Renal pelvis (tissue), 4 donors: ENCODE results near the gene CPLX1. TPM values are rescaled to one million over a fixed set of nuclear protein-coding genes. Genes with fewer than 3 reads are reported as not detected.
"Not testable (repeated sequence)": the region's sequence is repeated elsewhere in the genome, so short reads cannot be mapped to it uniquely, and the experiment has no call there.

Experiments
- DNase-seq: peaks from one replicate; pipeline ENCODE4 v3.0.0-alpha.2; 2013
- polyA plus RNA-seq, 3 donors: library from polyadenylated mRNA; unstranded; fragments of 120-200 nt; gene quantifications; one replicate each; pipeline ENCODE4 v1.2.1, GENCODE V29; 2013; ENCODE audit not compliant: insufficient read length in 3 of 3

CPLX1 gene
- polyA plus RNA-seq, 3 donors, result 3.0 to 3.5 (median 3.1) TPM

DNA sequence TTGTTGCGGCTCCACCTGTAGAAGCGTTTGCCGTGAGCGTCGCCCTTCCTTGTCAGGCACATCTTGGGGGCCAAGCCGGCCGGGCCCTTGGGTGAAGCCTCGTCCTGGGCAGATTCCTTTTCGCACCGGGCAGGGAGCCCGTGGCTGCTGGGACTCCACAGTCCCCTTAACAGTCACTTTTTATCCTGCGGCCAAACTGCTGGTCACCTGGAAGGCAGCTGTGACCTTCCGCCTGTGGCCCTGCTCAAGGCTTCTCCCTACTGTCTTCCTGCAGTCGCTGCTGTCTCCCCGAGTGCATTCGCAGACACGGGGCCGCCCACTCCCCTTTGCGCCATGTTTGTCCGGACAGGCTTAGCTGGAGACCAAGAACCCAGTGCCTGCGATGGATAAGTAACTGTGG, 65.3 kb downstream of the CPLX1 start:
- DNase-seq, result no peak

- DNase-seq, result not testable (repeated sequence)
Observed at GRCh38 chr4:759810-760209, 66.1 kb downstream of the CPLX1 start.

GRCh38 chr4:757111-757510, 68.8 kb downstream of the CPLX1 start:
- no peak for DNase-seq

DNA sequence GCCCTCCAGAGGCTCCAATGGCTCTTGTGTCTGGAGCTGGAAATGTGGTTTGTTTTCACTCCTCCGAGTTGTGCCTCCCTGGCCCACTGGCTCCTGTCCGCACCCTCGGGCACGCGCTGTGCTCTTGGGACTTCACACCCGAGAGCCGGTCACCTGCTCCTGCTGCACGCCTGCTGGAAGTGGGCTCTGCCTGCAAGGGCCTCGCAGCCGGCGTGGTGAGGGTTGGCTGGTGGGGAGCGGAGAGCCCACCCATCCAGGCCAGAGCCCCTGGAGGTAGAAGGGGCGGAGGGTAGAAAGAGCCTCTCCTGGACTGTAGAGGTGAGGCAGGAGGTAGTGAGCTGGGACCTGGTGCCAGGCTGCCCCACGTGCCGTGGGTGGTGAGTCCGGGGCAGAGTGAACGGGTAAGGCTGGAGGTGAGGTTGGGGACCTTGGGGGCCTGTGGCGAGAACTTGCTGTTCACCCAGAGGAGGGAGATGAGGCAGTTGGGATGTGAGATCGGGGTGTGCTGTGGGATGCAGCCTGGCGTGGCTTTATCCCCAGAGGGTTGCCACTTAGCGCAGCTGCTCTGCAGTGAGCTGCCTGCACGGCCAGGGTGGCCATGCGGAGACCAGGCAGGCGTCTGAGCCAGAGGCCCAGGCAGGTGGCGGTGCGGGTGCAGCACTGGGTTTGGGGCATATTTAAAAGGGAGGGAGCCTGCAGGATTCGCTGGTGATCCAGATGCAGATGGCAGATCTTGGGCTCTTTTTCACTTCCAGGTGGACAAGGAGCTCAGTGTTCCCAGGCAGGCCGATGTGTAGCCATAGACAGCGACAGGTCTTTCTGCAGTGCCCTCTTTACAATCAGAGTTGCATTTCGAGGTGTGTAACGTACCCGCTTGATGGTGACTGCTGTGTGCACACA, 71.5 kb downstream of the CPLX1 start:
- DNase-seq, result no peak

DNA sequence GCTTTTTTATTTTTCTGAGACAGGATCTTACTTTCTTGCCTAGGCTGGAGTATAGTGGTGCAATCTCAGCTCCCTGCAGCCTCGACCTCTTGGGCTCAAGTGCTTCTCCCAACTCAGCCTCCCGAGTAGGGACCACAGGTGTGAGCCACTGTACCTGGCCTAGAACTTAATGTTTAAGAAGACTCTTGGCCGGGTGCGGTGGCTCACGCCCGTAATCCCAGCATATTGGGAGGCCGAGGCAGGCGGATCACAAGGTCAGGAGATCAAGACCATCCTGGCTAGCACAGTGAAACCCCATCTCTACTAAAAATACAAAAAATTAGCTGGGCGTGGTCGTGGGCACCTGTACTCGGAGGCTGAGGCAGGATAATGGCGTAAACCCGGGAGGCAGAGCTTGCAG, 72.7 kb downstream of the CPLX1 start:
- not testable (repeated sequence) for DNase-seq

- DNase-seq, result no peak
Observed at GRCh38 chr4:752196-752861, 73.6 kb downstream of the CPLX1 start.

- DNase-seq, result no peak
Observed at GRCh38 chr4:751676-752075, 74.3 kb downstream of the CPLX1 start.

- DNase-seq, result no peak
Observed at GRCh38 chr4:749698-750666, 75.9 kb downstream of the CPLX1 start.

GRCh38 chr4:748461-748860, 77.5 kb downstream of the CPLX1 start:
- DNase-seq, result no peak

GRCh38 chr4:747546-748170, 78.3 kb downstream of the CPLX1 start:
- DNase-seq, result no peak

GRCh38 chr4:744212-744841, 81.6 kb downstream of the CPLX1 start:
- DNase-seq, result no peak

- DNase-seq, result no peak
Observed at GRCh38 chr4:743463-744211, 82.3 kb downstream of the CPLX1 start.

DNA sequence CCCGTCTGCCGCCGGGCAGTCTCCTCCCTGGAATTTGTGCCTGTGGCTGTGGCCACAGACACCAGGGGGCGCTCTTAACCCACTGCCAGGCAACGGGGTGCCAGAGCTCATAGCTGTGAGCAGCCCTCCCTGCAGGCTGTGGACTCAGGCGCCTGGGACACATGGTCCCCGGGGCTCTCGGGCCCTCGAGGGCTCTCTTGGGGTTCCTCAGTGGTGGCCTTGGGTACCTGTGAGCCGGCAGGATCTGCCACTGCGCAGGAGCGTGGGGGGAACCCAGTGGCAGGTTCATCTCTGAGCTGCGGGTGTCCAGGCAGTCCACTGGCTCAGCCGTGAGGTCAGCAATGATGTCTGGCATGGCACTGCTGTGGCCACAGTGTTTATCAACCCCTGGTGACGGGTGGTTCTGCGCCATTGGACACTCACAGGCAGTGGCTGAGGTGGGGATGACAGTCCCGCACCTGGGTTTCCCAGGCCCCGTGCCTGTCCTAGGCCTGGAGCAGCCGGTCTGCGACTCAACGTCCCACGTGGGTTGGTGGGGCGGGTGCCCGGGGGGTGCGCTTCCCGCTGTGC, 83.1 kb downstream of the CPLX1 start:
- DNase-seq, result no peak

- no peak for DNase-seq
Observed at GRCh38 chr4:742096-742741, 83.7 kb downstream of the CPLX1 start.

GRCh38 chr4:740656-741282, 85.2 kb downstream of the CPLX1 start:
- DNase-seq, result no peak

- DNase-seq, result no peak
Observed at GRCh38 chr4:740011-740410, 85.9 kb downstream of the CPLX1 start.

- DNase-seq, result no peak
Observed at GRCh38 chr4:739569-739968, 86.4 kb downstream of the CPLX1 start.

DNA sequence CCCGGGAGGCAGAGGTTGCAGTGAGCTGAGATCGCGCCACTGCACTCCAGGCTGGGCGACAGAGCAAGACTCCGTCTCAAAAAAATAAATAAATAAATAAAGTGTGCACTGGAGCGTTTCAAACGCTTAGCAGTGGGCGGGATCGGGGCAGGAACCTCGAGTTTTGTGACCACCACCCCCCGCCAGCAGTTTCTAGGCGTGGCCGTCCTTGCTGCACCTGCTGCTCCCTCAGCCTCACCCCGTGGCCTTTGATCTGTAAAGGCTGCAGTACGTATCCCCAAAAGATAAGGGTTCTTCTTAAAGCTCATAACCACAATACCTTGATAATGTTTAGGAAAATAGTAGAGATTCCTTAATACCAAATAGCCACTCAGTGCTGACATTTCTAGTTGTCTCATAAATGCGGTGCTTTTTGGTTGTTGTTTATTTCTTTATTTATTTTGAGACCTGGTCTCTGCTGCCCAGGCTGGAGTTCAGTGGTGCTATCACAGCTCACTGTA, 87.1 kb downstream of the CPLX1 start:
- DNase-seq, result no peak

- not testable (repeated sequence) for DNase-seq
Observed at GRCh38 chr4:736561-736960, 89.4 kb downstream of the CPLX1 start.
